Astrocyte (in vitro differentiated cells and primary cell): ENCODE data around the gene ZC3HAV1.

Source experiments
- CTCF ChIP-seq: IDR thresholded peaks from 2 replicates; pipeline ENCODE4 v1.5.1; 2011; ENCODE audit warnings: low read depth, mild to moderate bottlenecking, inconsistent platforms, low read length, moderate library complexity; ENCODE audit not compliant: insufficient read depth
- EZH2 ChIP-seq: IDR thresholded peaks from 2 replicates; pipeline ENCODE4 v1.6.1; 2012; ENCODE audit warnings: mild to moderate bottlenecking, low read length, inconsistent platforms; ENCODE audit not compliant: insufficient read depth

- no peak for TF ChIP-seq CTCF
- TF ChIP-seq EZH2: no peak
Observed at GRCh38 chr7:139011373-139011772, 98.1 kb downstream of the ZC3HAV1 start.
